Activated CD4-positive, alpha-beta T cell treated with anti-CD3 and anti-CD28 coated beads for 1 hour (primary cell): Measurements from ENCODE around the gene SGCA.

Experiments used
- DNase-seq: peaks from one replicate; pipeline ENCODE4 v3.0.0-alpha.2; 2020

The SGCA gene

GRCh38 chr17:50196036-50196435 is 30.2 kb downstream of the SGCA start:
- no peak for DNase-seq

- DNase-seq = no peak
These were observed 31.0 kb downstream of the SGCA start for GRCh38 chr17:50196826-50197225.

GRCh38 chr17:50198026-50198669 is 32.3 kb downstream of the SGCA start:
- peak; percentile 39 for DNase-seq

GRCh38 chr17:50199211-50199802 is 33.5 kb downstream of the SGCA start:
- DNase-seq = no peak

GRCh38 chr17:50199803-50200456 is 34.1 kb downstream of the SGCA start:
- DNase-seq = peak; percentile 44

GRCh38 chr17:50200457-50201275 is 34.9 kb downstream of the SGCA start:
- peak; percentile 68 for DNase-seq

GRCh38 chr17:50201276-50201854 is 35.6 kb downstream of the SGCA start, which contains the start of gene COL1A1:
COL1A1 (minus strand) TSS chr17:50201631; CDS start chr17:50201513, 118 bp downstream.
- no peak for DNase-seq

GRCh38 chr17:50203086-50203485 is 37.3 kb downstream of the SGCA start:
- no peak for DNase-seq

- no peak for DNase-seq
These were observed 38.0 kb downstream of the SGCA start for GRCh38 chr17:50203604-50204345.

GRCh38 chr17:50204431-50204830 is 38.6 kb downstream of the SGCA start:
- no peak for DNase-seq

- no peak for DNase-seq
These were observed 39.5 kb downstream of the SGCA start for GRCh38 chr17:50205111-50205962.

GRCh38 chr17:50205963-50206505 is 40.2 kb downstream of the SGCA start:
- DNase-seq = no peak

GRCh38 chr17:50206604-50207293 is 40.9 kb downstream of the SGCA start:
- DNase-seq = no peak

- no peak for DNase-seq
These were observed 41.5 kb downstream of the SGCA start for GRCh38 chr17:50207315-50207714.

GRCh38 chr17:50207792-50208567 is 42.2 kb downstream of the SGCA start:
- DNase-seq = no peak

- DNase-seq = no peak
These were observed 42.8 kb downstream of the SGCA start for GRCh38 chr17:50208611-50209061.

- DNase-seq = no peak
These were observed 43.3 kb downstream of the SGCA start for GRCh38 chr17:50209133-50209471.

- DNase-seq = no peak
These were observed 43.9 kb downstream of the SGCA start for GRCh38 chr17:50209472-50210239.
